NCI-H1930 (cell line): ENCODE results near the gene THSD4.

ENCODE experiments used
- DNase-seq, 2 experiments: peaks; one replicate each; lab custom pipeline; 2025; lab: John Stamatoyannopoulos, UW

Gene THSD4

GRCh38 chr15:71585159-71585558, 469.9 kb downstream of the THSD4 start:
- DNase-seq, result no peak

- no peak for DNase-seq
These were observed 471.2 kb downstream of the THSD4 start for GRCh38 chr15:71586463-71586862.

- DNase-seq, result no peak
These were observed 473.5 kb downstream of the THSD4 start for GRCh38 chr15:71588746-71589145.

- DNase-seq, result no peak
These were observed 475.8 kb downstream of the THSD4 start for GRCh38 chr15:71591057-71591456.

- no peak for DNase-seq
These were observed 476.9 kb downstream of the THSD4 start for GRCh38 chr15:71592203-71592602.

GRCh38 chr15:71595846-71596553, 480.7 kb downstream of the THSD4 start:
- DNase-seq, result no peak

- DNase-seq, result no peak
These were observed 481.4 kb downstream of the THSD4 start for GRCh38 chr15:71596672-71597071.

- DNase-seq, result no peak
These were observed 481.9 kb downstream of the THSD4 start for GRCh38 chr15:71597126-71597525.

GRCh38 chr15:71597637-71598036, 482.4 kb downstream of the THSD4 start:
- no peak for DNase-seq

GRCh38 chr15:71598741-71599140, 483.5 kb downstream of the THSD4 start:
- no peak for DNase-seq

- no peak for DNase-seq
These were observed 484.3 kb downstream of the THSD4 start for GRCh38 chr15:71599418-71600151.

GRCh38 chr15:71600237-71600636, 485.0 kb downstream of the THSD4 start:
- DNase-seq, result no peak

GRCh38 chr15:71601038-71601834, 486.0 kb downstream of the THSD4 start:
- no peak for DNase-seq

GRCh38 chr15:71603379-71603778, 488.1 kb downstream of the THSD4 start:
- DNase-seq, result no peak

GRCh38 chr15:71607383-71607782, 492.1 kb downstream of the THSD4 start:
- no peak for DNase-seq

GRCh38 chr15:71610728-71611552, 495.7 kb downstream of the THSD4 start:
- DNase-seq, result no peak

- no peak for DNase-seq
These were observed 496.5 kb downstream of the THSD4 start for GRCh38 chr15:71611553-71612396.

GRCh38 chr15:71612397-71612722, 497.1 kb downstream of the THSD4 start:
- DNase-seq, result no peak

GRCh38 chr15:71612869-71613268, 497.6 kb downstream of the THSD4 start:
- DNase-seq, result no peak

GRCh38 chr15:71623111-71623510, 507.8 kb downstream of the THSD4 start:
- no peak for DNase-seq

- DNase-seq, result no peak
These were observed 511.4 kb downstream of the THSD4 start for GRCh38 chr15:71626596-71627088.
